Stimulated activated CD4-positive, alpha-beta T cell treated with anti-CD3 and anti-CD28 coated beads, Interleukin-15, amount 100 ng/mL, for 48 hours (primary cell): ENCODE results near the gene SRSF8.
"Not testable (repeated sequence)": the region's sequence is repeated elsewhere in the genome, so short reads cannot be mapped to it uniquely, and the experiment has no call there.

Experiments used
- DNase-seq, 2 donors: peaks; one replicate each; pipeline ENCODE4 v3.0.0-alpha.2; 2020; ENCODE audit warnings: low read depth in 2 of 2

Gene SRSF8

GRCh38 chr11:95066716-95067038 is at the start of gene SRSF8:
SRSF8 (plus strand) TSS chr11:95066919; CDS start chr11:95067227, 308 bp downstream.
- no peak for DNase-seq

GRCh38 chr11:95021468-95021867 is 45.3 kb upstream of the SRSF8 start:
- DNase-seq, result not testable (repeated sequence)

- DNase-seq, result no peak
Measured at GRCh38 chr11:95024958-95025357, 41.8 kb upstream of the SRSF8 start, which contains the start of gene KDM4E. KDM4E (plus strand) TSS chr11:95025258; CDS start chr11:95025558, 300 bp downstream.

GRCh38 chr11:95025594-95025993 is 41.1 kb upstream of the SRSF8 start:
- DNase-seq, result not testable (repeated sequence)

- DNase-seq, result no peak
Measured at GRCh38 chr11:95028357-95028756, 38.4 kb upstream of the SRSF8 start.

GRCh38 chr11:95033051-95033450 is 33.7 kb upstream of the SRSF8 start:
- no peak for DNase-seq

- no peak for DNase-seq
Measured at GRCh38 chr11:95035316-95035715, 31.4 kb upstream of the SRSF8 start.

- DNase-seq, result peak in 1 of 2 donors; percentile 3
Measured at GRCh38 chr11:95037356-95038035, 29.2 kb upstream of the SRSF8 start.

GRCh38 chr11:95042239-95042638 is 24.5 kb upstream of the SRSF8 start:
- DNase-seq, result no peak

GRCh38 chr11:95042906-95043305 is 23.8 kb upstream of the SRSF8 start:
- DNase-seq, result no peak

- DNase-seq, result no peak
Measured at GRCh38 chr11:95044010-95044409, 22.7 kb upstream of the SRSF8 start.

- DNase-seq, result no peak
Measured at GRCh38 chr11:95045812-95046211, 20.9 kb upstream of the SRSF8 start.

GRCh38 chr11:95049122-95049521 is 17.6 kb upstream of the SRSF8 start, which contains the start of gene KDM4F:
KDM4F (plus strand) TSS chr11:95049422.
- DNase-seq, result not testable (repeated sequence)

- DNase-seq, result no peak
Measured at GRCh38 chr11:95050595-95051202, 16.0 kb upstream of the SRSF8 start.

GRCh38 chr11:95054356-95054755 is 12.4 kb upstream of the SRSF8 start:
- DNase-seq, result no peak

- DNase-seq, result no peak
Measured at GRCh38 chr11:95055283-95055897, 11.3 kb upstream of the SRSF8 start.

GRCh38 chr11:95057959-95058358 is 8.8 kb upstream of the SRSF8 start:
- DNase-seq, result no peak

- DNase-seq, result no peak
Measured at GRCh38 chr11:95058621-95059020, 8.1 kb upstream of the SRSF8 start.

GRCh38 chr11:95059046-95059445 is 7.7 kb upstream of the SRSF8 start:
- DNase-seq, result no peak

- no peak for DNase-seq
Measured at GRCh38 chr11:95065336-95065735, 1.4 kb upstream of the SRSF8 start.

- peak; percentile 61 to 66 for DNase-seq
Measured at GRCh38 chr11:95067039-95067840, 521 bp downstream of the SRSF8 start.

- no peak for DNase-seq
Measured at GRCh38 chr11:95067841-95068219, 1.1 kb downstream of the SRSF8 start.
